ENCODE results near the gene WHRN. TPM values are rescaled to one million over a fixed set of nuclear protein-coding genes. Genes with fewer than 3 reads are reported as not detected.

Gene WHRN
- polyA plus RNA-seq, 1 donor, result 12.4 TPM

DNA sequence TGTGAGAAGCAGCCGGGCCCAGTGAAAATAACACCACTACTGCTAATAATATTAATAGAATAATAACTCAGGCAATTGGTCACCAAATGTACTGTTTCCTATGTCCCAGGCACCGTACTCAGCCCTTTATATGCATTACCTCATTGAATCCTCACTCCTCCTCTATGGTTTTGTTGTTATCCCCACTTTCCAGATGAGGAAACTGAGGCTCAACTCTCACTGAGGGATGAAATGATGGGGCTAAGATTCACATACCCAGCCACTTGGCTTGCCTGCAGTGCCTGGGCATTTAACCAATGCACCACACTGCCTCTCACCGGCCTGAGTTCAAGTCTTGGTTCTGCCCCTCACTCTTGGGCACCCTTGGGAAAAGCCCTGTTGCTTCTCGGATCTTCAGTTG is 34.1 kb downstream of the WHRN start:
- no peak for DNase-seq

DNA sequence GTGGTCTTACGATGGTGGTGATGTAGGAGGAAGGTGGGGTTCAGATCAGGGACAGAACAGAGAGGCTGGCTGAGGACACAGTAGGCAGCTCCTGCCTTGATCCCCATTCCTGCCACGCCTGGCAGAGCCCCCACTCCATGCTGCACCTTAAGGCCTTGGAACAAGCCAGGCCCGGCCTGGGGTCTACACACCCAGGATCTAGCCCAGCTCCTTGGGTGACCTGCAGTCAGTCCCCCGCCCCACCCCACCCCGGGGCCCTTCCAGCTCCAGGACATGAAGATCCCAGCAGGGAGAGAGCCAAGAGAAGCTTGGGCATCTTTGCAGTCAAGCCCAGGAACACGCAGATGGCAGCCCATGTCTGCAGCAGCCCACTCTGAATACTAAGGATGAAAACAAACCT is 34.7 kb downstream of the WHRN start:
- no peak for DNase-seq

- no peak for DNase-seq
These were observed 35.2 kb downstream of the WHRN start for GRCh38 chr9:114470121-114470520.

GRCh38 chr9:114469091-114469853 is 36.0 kb downstream of the WHRN start:
- DNase-seq, result no peak

GRCh38 chr9:114467910-114468309 is 37.4 kb downstream of the WHRN start:
- no peak for DNase-seq

DNA sequence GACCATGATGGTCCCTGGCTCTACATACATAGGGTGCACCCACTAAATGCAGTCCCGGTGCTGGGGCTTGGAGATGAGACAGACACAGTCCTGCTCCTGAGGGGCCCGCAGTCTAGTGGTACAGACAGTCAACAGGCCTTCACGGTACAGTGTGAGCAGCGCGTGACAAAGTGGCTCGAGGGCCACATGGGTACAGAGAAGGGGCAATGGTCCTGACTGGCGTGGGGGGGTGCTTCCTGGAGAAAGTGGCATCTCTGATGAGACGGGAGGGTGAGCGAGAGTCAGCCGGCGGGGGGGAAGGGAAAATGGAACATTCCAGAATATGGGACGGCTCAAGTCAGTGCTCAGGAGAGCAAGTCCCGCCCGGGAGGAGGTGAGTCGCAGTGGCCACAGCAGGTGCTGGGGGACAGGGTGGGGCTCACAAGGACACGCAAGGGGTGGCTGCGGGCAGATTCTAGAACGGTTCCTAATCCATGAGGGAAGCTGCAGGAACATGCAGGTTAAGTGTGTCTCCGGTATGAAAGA is 38.0 kb downstream of the WHRN start:
- no peak for DNase-seq

GRCh38 chr9:114465906-114466900 is 39.1 kb downstream of the WHRN start:
- DNase-seq, result no peak

- DNase-seq, result no peak
These were observed 39.9 kb downstream of the WHRN start for GRCh38 chr9:114465417-114465816.

- DNase-seq, result no peak
These were observed 40.8 kb downstream of the WHRN start for GRCh38 chr9:114464281-114465051.

- no peak for DNase-seq
These were observed 42.5 kb downstream of the WHRN start for GRCh38 chr9:114462791-114463190.

- no peak for DNase-seq
These were observed 43.8 kb downstream of the WHRN start for GRCh38 chr9:114461468-114461867.

DNA sequence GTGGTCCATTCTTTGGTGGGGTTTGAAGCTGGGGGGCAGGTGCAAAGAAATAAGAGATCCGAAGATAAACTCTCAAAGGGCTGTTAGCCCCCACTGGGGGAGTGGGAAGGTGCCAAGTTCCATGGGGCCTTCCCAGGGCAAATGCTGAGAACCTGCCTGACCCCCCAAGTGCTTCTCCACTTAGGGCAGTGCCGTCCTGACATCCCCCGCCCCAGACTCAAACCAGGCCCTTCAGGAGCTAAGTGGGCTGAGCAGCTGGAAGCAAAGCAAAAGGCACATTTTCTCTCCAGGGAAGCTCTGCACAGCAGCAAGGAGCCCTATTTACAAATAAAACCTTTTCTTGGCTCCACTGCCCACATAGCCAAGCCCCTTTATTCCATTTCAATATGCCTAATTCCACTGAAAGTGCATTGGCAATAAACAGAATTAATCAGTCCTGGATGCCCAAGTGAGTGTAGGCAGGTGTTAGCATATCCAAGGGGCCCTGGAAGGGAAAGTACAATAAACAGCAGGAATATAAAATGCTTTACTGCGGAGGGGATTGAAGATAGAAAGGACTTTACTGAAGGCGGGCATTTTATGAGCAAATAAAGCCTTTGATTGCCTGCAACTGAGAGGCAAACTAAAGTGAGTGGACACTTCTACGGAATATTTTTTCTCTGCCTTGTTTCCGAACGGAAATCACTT is 44.6 kb downstream of the WHRN start:
- no peak for DNase-seq

DNA sequence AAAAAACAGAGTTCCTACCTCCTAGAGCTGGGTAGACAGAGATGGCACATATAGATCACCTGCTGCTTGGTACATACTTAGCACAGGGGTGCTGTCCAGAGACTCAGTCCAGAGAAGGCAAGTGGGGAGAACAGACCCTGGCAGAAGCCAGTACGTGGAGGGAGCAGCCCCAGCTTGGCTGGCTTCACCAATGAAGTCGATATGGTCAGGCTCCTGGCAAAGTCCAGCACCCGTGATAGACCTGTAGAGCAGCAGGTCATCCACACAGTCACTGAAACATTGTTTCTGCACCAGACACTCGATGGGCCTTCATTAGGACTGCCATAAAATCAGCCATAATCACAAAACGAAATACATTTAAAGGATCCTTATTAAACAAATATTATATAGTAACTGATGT is 45.8 kb downstream of the WHRN start:
- DNase-seq, result no peak

DNA sequence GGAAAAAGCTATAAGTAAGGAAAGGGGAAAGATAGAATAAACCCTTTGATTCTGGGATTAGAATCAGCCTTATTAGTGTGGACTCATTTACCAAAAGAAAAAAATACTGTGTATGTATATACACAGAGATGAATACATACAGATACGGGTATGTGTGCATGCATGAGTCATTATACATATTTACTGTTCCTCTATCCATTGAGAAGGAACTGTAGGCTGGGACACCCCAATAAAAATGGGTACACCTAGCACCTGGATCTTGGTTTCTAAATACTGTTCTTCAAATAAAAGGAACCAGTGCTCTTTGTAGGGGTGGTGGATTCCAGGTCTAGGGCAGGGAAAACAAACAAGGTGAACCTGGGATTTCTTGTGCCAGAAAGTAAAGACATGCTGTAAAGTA is 48.3 kb downstream of the WHRN start:
- no peak for DNase-seq

- DNase-seq, result no peak
These were observed 50.6 kb downstream of the WHRN start for GRCh38 chr9:114454652-114455051.

DNA sequence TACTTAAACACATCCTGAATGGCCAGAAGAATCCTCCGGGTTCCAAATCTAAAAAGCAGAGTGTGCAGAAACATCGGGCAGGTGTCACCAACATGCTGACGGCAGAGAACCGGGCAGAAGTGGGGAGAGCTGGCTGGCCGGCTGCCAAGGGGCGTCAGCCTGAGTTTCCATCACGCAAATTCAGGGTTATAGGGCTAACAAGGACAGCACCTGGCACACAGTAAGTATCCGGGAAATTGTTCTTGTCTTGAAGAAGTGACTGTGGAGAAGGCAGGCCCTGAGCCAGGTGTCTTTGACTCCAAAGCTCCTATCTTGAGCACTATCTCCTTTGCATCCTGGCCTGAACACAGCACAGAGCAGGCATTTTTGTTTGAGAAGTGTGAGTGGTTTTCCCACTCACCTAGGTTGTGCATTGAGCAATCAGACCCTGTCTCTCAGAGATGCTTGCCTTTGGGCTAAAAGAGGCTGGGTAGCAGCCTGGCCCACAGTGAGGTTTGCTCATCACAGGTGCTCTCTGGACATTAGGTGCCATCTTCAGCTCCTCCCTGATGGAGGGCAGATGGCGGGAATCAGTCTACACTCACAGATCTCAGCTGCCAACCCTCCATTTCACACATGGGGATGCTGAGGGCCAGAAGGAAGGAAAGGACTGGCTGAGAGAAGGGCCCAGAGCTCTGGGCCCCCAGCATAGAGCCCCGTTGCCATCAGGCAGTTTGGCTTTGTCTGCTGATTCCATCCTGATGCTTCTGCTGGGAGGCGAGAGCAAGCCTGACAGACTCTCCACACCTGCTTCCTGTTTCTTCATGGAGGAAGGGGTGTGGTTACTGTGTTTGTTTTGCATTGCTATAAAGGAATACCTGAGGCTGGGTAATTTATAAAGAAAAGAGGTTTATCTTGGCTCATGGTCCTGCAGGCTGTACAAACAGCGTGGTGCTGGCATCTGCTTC is 52.8 kb downstream of the WHRN start:
- no peak for DNase-seq

GRCh38 chr9:114451707-114452031 is 53.6 kb downstream of the WHRN start:
- DNase-seq, result no peak

GRCh38 chr9:114450833-114451706 is 54.2 kb downstream of the WHRN start:
- DNase-seq, result no peak

DNA sequence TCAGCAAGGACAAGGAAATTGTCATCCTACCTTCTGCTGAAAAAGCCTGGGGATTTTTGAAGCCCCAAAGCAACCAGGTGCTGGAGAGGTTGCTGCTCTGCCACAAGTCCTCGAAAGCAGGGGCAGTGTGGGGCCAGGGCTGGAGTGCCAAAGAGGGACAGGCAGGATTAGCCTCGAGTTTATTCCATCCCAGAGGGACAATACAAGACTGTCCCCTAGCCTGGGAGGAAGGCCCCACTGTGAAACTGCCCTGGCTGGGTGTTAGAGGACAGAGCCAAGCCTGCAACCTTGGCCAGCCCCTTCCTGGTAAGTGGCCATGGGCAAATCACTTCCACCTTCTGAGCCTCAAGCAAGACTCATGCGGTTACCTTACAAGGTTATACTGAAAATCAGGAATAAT is 55.1 kb downstream of the WHRN start:
- DNase-seq, result no peak
